Measurements from ENCODE around the gene TANK. TPM values are rescaled to one million over a fixed set of nuclear protein-coding genes. Genes with fewer than 3 reads are reported as not detected.
"Not testable (repeated sequence)": the region's sequence is repeated elsewhere in the genome, so short reads cannot be mapped to it uniquely, and the experiment has no call there.

The TANK gene
- total RNA-seq, 1 experiment from 2014 or later, result 24.5 TPM

GRCh38 chr2:161244387-161245260, 84.4 kb downstream of the TANK start:
- Mint-ChIP-seq H3K4me1 (peaks cover 43% of the 10 kb centered on the region), H3K4me3 (peak overlapping the region; percentile 84), H3K27ac (peak overlapping the region; percentile 84), H3K27me3 (ENCODE audit: low read depth) (peaks cover 66% of the 10 kb centered on the region)
- POLR2A ChIA-PET, H3K36me3 Mint-ChIP-seq, H3K9me3 Mint-ChIP-seq: not testable (repeated sequence)
- TF ChIP-seq HMGXB4 (CRISPR knock-in tag; IDR thresholded peaks at IDR 0.05), result peak; percentile 54; the same call in 1 of the 2 replicates
- TF ChIP-seq NR2C2 (CRISPR knock-in tag; IDR thresholded peaks at IDR 0.05), result peak; percentile 29; the same call in 1 of the 2 replicates
- ATAC-seq (peak; percentile 97), DNase-seq (ENCODE audit: low spot score) (peak; percentile 68)
- CTCF ChIA-PET, result interaction anchor here (0.6 kb wide), 1 partner anchor 19 kb away, joined by 4 read pairs; no protein-coding TSS in a partner anchor

DNA sequence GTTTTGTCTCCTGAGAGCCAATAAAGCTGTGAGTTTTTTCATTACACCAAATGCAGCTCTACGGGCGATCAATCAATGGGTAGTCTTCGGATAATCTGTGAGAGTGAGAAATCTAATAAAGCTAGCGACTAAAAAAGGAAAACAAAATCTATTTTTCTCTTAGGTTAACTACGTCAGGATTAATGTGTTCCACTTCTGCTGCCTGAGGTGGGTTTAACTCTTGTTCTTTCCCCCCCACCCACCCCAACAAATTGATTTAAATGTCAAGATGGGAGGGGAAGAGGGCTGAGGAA, 85.0 kb downstream of the TANK start:
- no peaks in the 10 kb centered on the region for H3K36me3 Mint-ChIP-seq

More for the DNA sequence above, 85.0 kb downstream of the TANK start:
- ChIA-PET CTCF (interaction anchor here (0.6 kb wide), 1 partner anchor 18 kb away, joined by 4 read pairs; no protein-coding TSS in a partner anchor), POLR2A (no interaction called here)
- TF ChIP-seq TEAD1 (CRISPR knock-in tag; IDR thresholded peaks at IDR 0.05) (no peak), ZMAT4 (CRISPR knock-in tag; IDR thresholded peaks at IDR 0.05) (no peak), GTF2I (CRISPR knock-in tag; conservative IDR thresholded peaks at IDR 0.05) (no peak), TCF7 (CRISPR knock-in tag; IDR thresholded peaks at IDR 0.05; ENCODE audit: low read depth) (no peak), ZBTB43 (CRISPR knock-in tag; IDR thresholded peaks at IDR 0.05) (no peak), NFATC4 (CRISPR knock-in tag; IDR thresholded peaks at IDR 0.05) (no peak), CBFB (CRISPR knock-in tag; IDR thresholded peaks at IDR 0.05; ENCODE audit: low read depth) (no peak), ZNF532 (CRISPR knock-in tag; IDR thresholded peaks at IDR 0.05; ENCODE audit: borderline replicate concordance) (no peak)
- TF ChIP-seq, protein P1, sequence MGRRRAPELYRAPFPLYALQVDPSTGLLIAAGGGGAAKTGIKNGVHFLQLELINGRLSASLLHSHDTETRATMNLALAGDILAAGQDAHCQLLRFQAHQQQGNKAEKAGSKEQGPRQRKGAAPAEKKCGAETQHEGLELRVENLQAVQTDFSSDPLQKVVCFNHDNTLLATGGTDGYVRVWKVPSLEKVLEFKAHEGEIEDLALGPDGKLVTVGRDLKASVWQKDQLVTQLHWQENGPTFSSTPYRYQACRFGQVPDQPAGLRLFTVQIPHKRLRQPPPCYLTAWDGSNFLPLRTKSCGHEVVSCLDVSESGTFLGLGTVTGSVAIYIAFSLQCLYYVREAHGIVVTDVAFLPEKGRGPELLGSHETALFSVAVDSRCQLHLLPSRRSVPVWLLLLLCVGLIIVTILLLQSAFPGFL (CRISPR knock-in tag; IDR thresholded peaks at IDR 0.05; ENCODE audit: borderline replicate concordance), result no peak
- H3K4me3 Mint-ChIP-seq, result peak overlapping the region; percentile 82
- H3K4me1 Mint-ChIP-seq, result peaks cover 43% of the 10 kb centered on the region
- H3K27me3 Mint-ChIP-seq (ENCODE audit: low read depth), result peaks cover 60% of the 10 kb centered on the region
- peak overlapping the region; percentile 79; the same call in 1 of the 2 replicates for H3K27ac Mint-ChIP-seq
- DNase-seq (ENCODE audit: low spot score), result no peak
- no peak for ATAC-seq
- H3K9me3 Mint-ChIP-seq, result no peaks in the 10 kb centered on the region

All from WTC11 (cell line).